Measurements from ENCODE around the gene SF3B4.
A peak's percentile ranks its signal among the peaks of the same experiment; 100 is the strongest.

The SF3B4 gene

DNA sequence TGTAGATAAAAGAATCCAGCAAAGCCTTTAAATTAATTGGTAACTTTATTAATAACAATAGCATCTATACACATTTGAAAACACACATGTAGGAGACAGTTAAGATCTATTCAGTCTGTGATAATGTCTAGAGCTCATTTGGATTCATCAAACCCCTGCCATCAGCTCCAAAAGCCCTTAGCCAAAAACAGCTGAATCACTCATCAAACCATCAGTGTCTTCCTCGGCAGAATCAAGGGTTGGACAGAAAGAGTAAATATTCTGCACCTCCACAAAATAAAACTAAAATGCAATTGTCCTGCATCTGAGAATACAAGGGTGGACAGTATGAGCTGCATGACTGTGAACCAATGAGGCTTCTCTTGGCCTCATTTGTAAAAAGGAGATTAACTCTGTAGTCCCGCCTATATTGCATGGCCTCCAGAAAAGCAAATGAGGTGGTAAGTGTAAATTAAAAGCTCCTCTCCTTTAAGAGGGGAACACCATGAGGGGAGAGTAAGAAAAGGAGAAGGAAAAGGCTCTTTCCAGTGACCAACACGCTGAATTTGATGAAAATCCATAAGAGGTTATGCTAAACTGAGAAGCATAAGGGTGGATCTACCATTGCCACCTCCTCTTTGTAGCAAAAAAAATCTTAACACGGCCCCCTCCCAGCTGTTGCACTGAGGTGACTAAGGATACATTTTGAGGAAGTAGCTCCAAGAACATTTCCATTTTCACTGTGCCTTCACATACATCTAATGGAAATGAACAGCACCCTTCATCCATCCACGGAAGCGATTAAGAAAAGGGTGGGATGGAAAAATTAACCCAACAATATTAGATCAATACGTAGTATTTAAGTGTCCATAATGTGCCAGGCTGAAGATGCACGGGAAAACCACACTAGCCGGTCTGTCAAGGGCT is 42.9 kb downstream of the SF3B4 start:
- DNase-seq (ENCODE audit: low read depth, low spot score): no peak
- TF ChIP-seq SUZ12 (IDR thresholded peaks at IDR 0.05; ENCODE audit: extremely low read depth, insufficient read depth, insufficient read length): no peak
- no peak for TF ChIP-seq YY1 (IDR thresholded peaks at IDR 0.05; ENCODE audit: insufficient read depth, insufficient read length)
- no peak for TF ChIP-seq ZNF274 (IDR thresholded peaks at IDR 0.05; ENCODE audit: low read depth, low read length)

DNA sequence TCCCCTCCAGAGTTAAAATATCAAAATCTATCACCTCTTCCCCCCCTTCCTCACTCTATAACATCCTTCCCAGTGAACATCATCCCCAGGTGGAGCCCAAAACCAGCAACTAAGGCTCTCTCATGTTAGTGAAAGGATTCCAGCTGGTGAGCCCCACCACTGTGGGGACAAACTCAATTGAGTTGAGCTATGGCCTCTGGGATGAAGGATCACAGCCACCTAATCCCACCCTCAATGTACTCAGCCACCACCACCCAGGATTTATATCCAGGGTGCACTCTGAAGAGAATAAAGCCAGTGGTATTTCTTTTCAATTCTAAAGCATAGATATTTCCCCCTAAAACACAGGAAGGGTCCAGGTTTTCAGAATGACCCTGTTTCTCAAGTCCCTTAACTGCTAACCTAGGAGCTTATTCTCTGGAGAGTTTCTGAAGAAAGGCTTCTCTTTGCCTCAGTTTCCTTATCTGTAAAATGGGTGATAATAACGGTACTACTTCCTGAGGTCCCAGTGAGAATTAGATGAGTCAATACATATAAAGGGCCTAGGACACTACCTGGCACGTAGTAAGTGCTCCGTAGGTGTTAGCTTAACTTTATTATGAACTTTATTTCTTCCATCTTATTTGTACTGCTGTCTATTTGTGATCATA is 43.9 kb downstream of the SF3B4 start:
- DNase-seq (ENCODE audit: low read depth, low spot score): no peak
- no peak overlapping the region for H3K4me3 ChIP-seq (ENCODE audit: insufficient read length, low read depth)
- no peaks in the 10 kb centered on the region for H3K4me1 ChIP-seq (ENCODE audit: insufficient read depth, insufficient read length)
- H3K27me3 ChIP-seq (ENCODE audit: insufficient read depth, insufficient read length): no peaks in the 10 kb centered on the region
- H3K36me3 ChIP-seq (ENCODE audit: insufficient read depth, insufficient read length, low read length): no peaks in the 10 kb centered on the region
- TF ChIP-seq YY1 (IDR thresholded peaks at IDR 0.05; ENCODE audit: insufficient read depth, insufficient read length): no peak
- TF ChIP-seq ZNF274 (IDR thresholded peaks at IDR 0.05; ENCODE audit: low read depth, low read length): no peak
- no peak for TF ChIP-seq SUZ12 (IDR thresholded peaks at IDR 0.05; ENCODE audit: extremely low read depth, insufficient read depth, insufficient read length)
- no peaks in the 10 kb centered on the region for H3K9me3 ChIP-seq (ENCODE audit: insufficient read depth, low read length)
- peak overlapping the region; percentile 90 for H3K9ac ChIP-seq (ENCODE audit: insufficient read length, low read depth)

More for the DNA sequence above, 42.9 kb downstream of the SF3B4 start:
- Histone ChIP-seq H3K4me3 (ENCODE audit: insufficient read length, low read depth) (peak overlapping the region; percentile 64), H3K27me3 (ENCODE audit: insufficient read depth, insufficient read length) (no peaks in the 10 kb centered on the region), H3K9me3 (ENCODE audit: insufficient read depth, low read length) (no peaks in the 10 kb centered on the region), H3K9ac (ENCODE audit: insufficient read length, low read depth) (peak overlapping the region; percentile 90), H3K4me1 (ENCODE audit: insufficient read depth, insufficient read length) (no peaks in the 10 kb centered on the region), H3K36me3 (ENCODE audit: insufficient read depth, insufficient read length, low read length) (no peaks in the 10 kb centered on the region)

DNA sequence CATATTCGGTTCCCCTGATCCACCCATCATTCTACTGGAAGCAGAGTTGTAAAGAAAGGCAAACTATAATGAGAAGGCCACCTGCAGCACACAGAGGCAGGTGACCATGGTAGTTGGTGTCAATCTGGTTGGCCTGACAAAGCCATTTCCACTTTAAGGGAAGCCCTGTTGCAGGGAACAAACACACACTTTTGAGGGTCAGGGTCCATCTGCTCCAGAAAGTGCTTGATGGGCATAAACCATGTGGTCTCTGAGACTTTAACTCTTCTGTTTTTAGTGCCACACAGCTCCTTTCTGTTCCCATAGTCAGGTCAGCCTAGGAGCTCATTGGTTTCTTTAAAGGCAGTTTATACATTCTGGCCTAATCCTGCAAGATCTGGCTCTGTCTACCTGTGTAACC is 45.7 kb downstream of the SF3B4 start:
- TF ChIP-seq SUZ12 (IDR thresholded peaks at IDR 0.05; ENCODE audit: extremely low read depth, insufficient read depth, insufficient read length) (no peak), YY1 (IDR thresholded peaks at IDR 0.05; ENCODE audit: insufficient read depth, insufficient read length) (no peak), ZNF274 (IDR thresholded peaks at IDR 0.05; ENCODE audit: low read depth, low read length) (no peak)
- Histone ChIP-seq H3K36me3 (ENCODE audit: insufficient read depth, insufficient read length, low read length) (no peaks in the 10 kb centered on the region), H3K9ac (ENCODE audit: insufficient read length, low read depth) (no peak overlapping the region), H3K27me3 (ENCODE audit: insufficient read depth, insufficient read length) (no peaks in the 10 kb centered on the region), H3K4me3 (ENCODE audit: insufficient read length, low read depth) (no peak overlapping the region), H3K9me3 (ENCODE audit: insufficient read depth, low read length) (no peaks in the 10 kb centered on the region), H3K4me1 (ENCODE audit: insufficient read depth, insufficient read length) (no peaks in the 10 kb centered on the region)
- DNase-seq (ENCODE audit: low read depth, low spot score): no peak

DNA sequence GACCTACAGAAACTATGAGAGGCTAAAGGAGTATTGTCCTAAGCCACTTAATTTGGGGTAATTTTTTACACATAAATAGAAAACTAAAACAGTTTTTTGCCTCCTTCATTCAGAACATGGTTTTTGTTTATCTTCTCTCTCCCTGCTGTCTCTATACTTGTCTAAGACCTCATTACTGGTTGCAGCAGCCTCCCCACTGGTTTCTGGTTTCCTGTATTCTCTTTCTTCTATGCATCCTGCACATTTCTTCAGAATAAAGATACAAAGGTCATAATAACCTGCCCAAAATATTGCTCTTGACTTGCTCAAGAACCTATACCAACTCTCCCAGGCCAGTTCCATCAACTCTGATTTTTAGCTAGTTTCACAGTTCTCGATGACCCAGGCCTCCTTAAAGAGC is 48.0 kb downstream of the SF3B4 start:
- DNase-seq (ENCODE audit: low read depth, low spot score): no peak
- Histone ChIP-seq H3K4me3 (ENCODE audit: insufficient read length, low read depth) (no peak overlapping the region), H3K9ac (ENCODE audit: insufficient read length, low read depth) (no peak overlapping the region), H3K4me1 (ENCODE audit: insufficient read depth, insufficient read length) (no peaks in the 10 kb centered on the region), H3K36me3 (ENCODE audit: insufficient read depth, insufficient read length, low read length) (no peaks in the 10 kb centered on the region), H3K27me3 (ENCODE audit: insufficient read depth, insufficient read length) (no peaks in the 10 kb centered on the region), H3K9me3 (ENCODE audit: insufficient read depth, low read length) (no peaks in the 10 kb centered on the region)
- TF ChIP-seq YY1 (IDR thresholded peaks at IDR 0.05; ENCODE audit: insufficient read depth, insufficient read length) (no peak), ZNF274 (IDR thresholded peaks at IDR 0.05; ENCODE audit: low read depth, low read length) (no peak), SUZ12 (IDR thresholded peaks at IDR 0.05; ENCODE audit: extremely low read depth, insufficient read depth, insufficient read length) (no peak)

- TF ChIP-seq YY1 (IDR thresholded peaks at IDR 0.05; ENCODE audit: insufficient read depth, insufficient read length) (no peak), SUZ12 (IDR thresholded peaks at IDR 0.05; ENCODE audit: extremely low read depth, insufficient read depth, insufficient read length) (no peak), ZNF274 (IDR thresholded peaks at IDR 0.05; ENCODE audit: low read depth, low read length) (no peak)
- DNase-seq (ENCODE audit: low read depth, low spot score): no peak
- Histone ChIP-seq H3K9me3 (ENCODE audit: insufficient read depth, low read length) (no peaks in the 10 kb centered on the region), H3K27me3 (ENCODE audit: insufficient read depth, insufficient read length) (no peaks in the 10 kb centered on the region), H3K4me3 (ENCODE audit: insufficient read length, low read depth) (no peak overlapping the region), H3K36me3 (ENCODE audit: insufficient read depth, insufficient read length, low read length) (no peaks in the 10 kb centered on the region), H3K9ac (ENCODE audit: insufficient read length, low read depth) (no peak overlapping the region), H3K4me1 (ENCODE audit: insufficient read depth, insufficient read length) (no peaks in the 10 kb centered on the region)
These were observed 50.2 kb downstream of the SF3B4 start for GRCh38 chr1:149877211-149877946.
